NCI-H187 (cell line): ENCODE results near the gene NEK5.
"Not testable (repeated sequence)": the region's sequence is repeated elsewhere in the genome, so short reads cannot be mapped to it uniquely, and the experiment has no call there.

ENCODE experiments used
- DNase-seq, 2 experiments: peaks; one replicate each; lab custom pipeline; 2025; lab: John Stamatoyannopoulos, UW

NEK5 gene

GRCh38 chr13:52128714-52129700 is at the start of gene NEK5:
Gene NEK5 (minus strand): TSS chr13:52129073. CDS start chr13:52127482, 1,591 bp downstream.
- DNase-seq, result peak; percentile 13 to 46

DNA sequence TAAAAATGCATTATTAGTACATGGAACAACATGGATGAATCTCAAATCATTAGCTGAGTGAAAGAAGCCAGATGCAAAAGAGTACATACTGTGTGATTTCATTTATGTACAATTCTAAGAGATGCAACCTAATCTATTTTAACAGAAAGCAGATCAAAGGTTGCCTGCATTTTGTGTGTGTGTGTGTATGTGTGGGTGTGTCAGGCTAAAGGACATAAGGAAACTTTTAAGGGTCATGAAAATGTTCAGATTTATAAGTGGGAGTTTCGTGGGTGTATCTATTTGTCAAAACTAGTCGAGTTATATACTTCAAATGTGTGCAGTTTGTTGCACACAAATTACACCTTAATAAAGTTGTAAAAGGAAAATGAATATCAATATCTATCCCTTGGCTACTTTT is 48.4 kb upstream of the NEK5 start:
- DNase-seq, result no peak

DNA sequence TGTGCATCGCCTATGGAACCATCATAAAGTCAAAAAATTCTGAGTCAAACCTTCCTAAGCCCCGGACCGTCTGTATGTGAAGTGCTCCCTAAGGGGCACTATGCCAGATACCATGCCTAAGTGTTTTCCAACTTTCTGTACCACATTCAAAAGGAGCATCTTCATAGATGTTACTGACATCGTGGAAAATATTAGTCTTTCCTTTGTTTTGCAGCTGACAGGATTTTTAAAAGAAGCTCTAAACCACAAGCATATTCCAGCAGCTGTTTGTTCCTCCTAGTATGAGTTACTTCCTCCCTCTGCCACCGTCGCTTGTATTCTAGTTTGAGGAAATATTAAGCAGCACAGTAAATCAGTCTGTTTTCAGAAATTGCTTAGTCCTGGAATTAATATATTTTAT is 45.1 kb upstream of the NEK5 start:
- not testable (repeated sequence) for DNase-seq

GRCh38 chr13:52173373-52173772 is 44.5 kb upstream of the NEK5 start:
- no peak for DNase-seq

- DNase-seq, result not testable (repeated sequence)
Measured at GRCh38 chr13:52171686-52172085, 42.8 kb upstream of the NEK5 start.

DNA sequence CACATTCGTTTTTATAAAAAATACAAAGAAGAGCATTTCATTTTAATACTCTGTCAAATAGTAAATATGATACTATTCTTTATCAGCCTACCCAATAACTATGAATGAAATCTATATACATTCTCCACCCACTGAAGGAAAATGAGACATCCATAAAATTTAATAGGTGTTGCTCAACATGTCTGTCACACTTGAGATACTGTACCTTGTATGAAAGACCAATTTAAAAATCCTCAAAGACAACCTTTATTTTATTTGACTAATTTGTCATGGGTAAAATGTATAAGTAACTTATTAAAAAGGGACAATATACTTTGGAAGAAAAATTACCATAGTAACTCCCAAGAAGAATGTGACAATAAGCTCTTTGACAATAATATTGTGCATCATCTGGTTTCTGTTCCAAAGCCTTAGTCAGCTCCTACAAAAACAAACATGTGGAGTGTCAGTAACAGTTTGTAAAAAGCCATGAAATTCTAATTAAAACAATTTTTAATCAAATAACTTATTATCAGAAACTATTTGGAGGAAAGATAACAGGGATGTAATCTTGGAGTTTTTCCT is 42.0 kb upstream of the NEK5 start:
- DNase-seq, result not testable (repeated sequence)

DNA sequence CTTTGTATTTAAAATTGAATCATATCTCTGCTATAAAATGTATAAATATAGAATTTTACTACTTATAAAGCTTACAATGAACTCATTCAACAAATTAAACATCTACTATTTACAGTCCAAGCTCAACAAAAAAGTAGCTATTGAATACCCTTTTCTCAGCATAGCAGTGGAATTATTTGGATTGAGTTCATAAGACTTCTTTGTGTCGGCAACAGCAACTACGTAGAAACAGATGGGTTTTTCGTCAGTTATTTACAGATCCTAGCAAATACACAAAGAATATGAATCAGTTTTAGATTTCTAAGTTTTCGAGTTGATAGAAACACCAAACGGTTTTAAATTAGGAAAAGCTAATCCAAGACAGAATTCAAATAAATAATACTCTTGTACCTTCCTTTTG is 41.0 kb upstream of the NEK5 start:
- DNase-seq, result no peak

DNA sequence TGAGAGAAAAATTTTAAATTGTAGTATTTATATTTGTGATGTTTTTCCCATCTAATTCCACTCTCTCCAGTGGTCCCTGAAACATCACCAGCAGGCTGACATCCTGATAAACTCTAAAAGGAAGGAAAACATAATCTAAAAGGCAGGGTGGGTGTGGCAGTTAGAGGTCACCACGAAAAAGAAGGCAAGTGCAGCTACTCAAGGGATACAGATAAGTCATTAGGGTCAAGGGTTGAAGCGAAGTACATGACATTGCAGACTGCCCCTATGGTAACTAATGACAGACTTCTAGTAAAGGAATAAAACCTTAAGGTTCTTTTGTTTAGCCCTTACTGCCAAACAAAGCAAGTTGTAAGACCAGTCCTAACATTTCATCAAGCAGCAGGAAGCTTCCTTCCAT is 36.5 kb upstream of the NEK5 start:
- DNase-seq, result no peak

GRCh38 chr13:52164989-52165388 is 36.1 kb upstream of the NEK5 start:
- no peak for DNase-seq

DNA sequence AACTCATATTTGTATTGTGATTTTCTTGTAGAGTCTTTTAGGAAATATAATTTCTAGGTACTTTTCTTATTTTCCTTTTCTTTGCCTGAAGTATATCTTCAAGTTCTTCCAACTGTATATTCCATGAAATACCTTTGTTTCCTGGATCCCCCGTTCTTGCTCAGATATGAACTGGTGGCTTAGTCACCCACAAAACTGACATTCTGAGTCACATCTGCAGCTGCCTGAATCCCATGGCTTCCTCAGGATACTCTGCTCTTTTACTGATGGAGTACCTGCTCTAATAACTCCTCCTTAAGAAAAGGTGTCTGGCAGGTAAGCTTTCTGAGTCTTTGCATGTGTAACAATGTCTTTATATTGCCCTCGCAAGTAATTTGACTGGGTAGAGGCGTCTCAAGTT is 35.0 kb upstream of the NEK5 start:
- DNase-seq, result not testable (repeated sequence)

DNA sequence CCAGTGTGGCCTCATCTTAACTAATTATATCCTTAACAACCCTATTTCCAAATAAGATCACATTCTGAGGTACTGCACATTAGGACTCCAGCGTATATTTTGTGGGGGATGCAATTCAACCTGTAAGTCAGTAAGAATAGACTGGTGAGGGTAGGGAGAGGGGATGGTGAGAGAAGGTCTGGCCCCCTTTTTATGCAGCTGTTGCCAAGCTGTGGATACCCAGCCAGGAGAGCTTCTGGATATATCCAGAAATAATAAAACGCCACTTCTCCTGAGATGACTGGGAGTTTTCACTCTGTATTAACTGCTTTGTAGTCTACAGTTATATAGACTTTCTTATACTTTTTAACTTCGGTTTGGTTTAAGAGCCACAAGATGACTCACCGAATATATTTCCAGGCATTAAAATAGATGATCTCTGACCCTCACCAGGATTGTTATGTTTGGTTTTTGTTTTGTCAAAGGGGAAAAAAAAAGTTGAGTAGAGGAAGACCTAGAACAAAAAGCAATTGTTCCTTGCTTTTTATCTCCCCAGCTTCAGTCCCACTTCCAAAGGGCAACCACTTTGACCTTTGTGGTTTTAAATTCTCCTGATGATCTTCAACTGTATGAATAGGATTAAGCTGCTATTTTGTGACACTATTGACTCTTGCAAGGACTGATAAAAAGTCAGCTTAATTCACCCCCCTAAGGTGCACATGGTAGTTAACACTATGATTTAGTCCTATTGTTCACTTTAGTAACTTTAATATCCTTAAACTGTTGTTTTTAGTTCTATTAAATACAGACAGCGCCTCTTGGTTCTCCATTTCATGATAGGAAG is 33.6 kb upstream of the NEK5 start:
- no peak for DNase-seq

DNA sequence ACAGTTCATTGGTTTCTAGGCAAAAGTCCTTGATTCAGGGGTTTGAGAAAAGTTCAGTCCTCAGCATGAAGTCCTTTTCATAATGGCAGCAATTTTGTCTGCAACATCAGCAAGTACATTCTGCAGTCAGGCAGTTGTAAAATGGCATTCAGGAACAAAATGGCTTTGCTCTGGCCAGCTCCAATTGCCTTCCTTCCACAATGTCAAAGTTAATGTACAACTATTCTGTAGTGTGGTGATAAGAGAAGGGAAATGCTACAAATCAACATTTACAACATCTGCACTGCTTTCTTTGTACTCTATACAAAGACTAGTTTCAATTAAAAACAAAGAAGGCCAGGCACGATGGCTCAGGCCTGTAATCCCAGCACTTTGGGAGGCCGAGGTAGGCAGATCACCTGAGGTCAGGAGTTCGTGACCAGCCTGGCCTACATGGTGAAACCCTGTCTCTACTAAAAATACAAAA is 32.3 kb upstream of the NEK5 start:
- no peak for DNase-seq

DNA sequence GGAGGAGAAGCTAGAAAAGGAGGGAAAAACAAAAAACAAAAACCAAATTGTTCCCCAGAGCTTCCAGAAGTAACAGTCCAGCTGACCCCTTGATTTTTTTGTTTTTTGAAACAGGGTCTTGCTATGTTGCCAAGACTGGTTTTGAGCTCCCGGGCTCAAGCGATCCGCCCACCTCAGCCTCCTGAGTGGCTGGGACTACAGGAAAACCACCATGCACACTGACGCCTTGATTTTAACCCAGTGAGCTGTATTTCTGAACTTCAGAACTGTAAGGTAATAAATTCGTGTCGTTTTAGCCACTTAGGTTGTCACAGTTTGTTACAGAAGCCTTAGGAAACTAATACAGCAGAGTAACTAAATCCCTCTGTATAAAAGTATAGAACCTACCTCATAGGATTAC is 31.6 kb upstream of the NEK5 start:
- no peak for DNase-seq

DNA sequence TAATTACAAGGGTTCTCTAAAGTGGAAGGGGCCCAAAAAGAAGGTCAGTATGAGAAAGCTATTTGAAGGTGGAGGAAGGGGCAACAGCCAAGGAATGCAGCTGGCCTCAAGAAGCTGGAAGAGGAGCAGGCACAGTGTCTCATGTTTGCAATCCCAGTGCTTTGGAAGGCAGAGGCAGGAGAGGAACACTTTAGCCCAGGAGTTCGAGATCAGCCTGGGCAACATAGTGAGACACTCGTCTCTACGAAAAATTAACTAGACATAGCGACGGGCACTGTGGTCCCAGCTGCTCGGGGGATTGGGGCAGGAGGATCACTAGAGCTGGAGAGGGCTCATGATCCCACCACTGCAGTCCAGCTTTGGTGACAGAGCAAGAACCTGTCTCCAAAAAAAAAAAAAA is 31.2 kb upstream of the NEK5 start:
- DNase-seq, result no peak

DNA sequence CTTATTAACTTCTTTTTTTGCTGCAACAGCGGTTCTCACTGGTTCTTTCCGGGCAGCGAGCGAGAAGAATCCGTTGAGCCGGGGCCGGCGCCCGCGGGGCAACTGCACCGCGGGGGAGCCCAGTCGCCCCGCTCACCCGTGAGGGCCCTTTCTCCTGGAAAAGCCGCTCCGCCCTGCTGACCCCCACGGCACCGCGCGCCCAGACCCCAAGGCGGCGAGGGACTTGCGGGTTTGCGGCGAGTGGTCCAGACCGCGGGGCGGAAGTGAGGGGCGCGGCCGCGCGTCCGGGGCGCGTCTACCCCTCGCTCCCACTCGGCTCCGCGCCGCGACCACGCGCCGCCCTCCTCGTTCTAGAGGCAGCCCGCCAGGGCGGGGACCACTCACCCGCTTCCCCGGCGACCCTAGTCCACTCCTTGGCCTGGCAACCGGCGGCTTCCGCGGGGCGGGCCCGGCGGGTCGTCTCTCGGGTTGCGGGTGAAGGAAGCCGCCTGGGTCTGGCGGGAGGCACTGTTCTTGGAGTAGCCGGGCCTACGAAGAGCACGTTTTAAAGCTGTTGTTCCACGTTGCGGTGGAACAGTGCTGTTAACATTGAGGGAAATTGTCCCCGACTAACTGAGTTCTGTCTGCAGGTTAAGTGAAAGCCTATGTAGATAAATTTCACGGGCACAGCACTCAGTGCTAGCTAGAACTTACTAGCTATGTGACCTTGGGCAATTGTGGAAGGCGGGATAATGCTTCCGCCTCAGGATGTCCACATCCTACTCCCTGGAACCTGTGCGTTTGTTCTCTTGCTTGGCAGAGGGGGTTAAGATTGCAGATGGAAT is 30.5 kb upstream of the NEK5 start, which contains the start of gene NEK3:
Gene NEK3 (minus strand): TSS at position 439 of the 824 bp plus-strand sequence. CDS start 3,406 bp downstream, outside the sequence.
- DNase-seq, result peak in 1 of 2 experiments; percentile 29

DNA sequence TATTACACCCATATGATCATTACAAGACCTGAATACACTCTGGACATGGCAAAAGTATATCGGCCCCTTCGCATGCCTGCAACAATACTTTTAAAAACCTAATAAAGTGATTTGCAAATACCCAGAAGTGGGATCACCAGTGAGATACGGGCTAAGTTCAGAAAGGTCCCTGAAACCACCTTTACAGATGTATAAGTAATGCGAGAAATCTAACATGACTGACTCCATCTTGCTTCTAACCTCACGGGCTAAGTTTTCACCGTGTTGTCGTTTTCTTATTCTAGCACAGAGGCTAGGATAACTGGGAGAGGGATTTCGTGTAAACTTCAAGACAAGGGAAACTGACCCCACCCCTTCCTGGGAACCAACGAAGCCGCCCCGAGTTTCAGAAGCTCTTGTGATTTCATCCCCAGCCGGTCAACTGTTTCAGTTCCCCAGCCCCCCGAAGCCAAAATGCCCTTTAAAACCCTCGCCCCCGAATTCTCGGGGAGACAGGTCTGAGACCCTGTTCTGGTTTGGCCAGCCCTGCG is 29.8 kb upstream of the NEK5 start:
- DNase-seq, result no peak

DNA sequence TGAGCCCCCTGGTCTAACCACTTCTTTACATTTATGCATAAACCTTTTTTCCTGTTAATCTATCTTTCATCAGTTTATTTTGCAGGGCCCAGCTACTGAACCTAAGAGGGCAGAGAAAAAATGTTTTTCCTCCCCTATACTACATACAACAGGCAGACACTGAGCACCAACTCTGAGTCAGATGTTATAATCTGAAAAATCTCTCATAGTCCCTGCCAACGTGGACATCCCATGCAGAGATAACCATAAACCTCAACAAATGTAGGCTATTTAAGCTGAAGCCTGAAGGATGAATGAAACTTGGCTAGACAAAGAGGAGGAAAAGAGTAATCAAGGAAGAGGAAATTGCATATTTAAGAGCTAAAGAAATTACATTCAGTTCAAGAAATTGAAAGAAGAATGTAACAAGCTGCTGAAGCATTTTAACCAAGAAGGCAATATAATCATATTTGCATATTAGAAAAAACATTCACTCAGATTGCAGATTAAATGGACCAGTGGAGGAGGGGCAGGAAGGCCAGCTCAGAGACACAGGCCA is 27.9 kb upstream of the NEK5 start:
- DNase-seq, result no peak

- no peak for DNase-seq
Measured at GRCh38 chr13:52155177-52155576, 26.3 kb upstream of the NEK5 start.

GRCh38 chr13:52147225-52147624 is 18.4 kb upstream of the NEK5 start:
- no peak for DNase-seq

GRCh38 chr13:52141299-52141698 is 12.4 kb upstream of the NEK5 start:
- no peak for DNase-seq

GRCh38 chr13:52137489-52137888 is 8.6 kb upstream of the NEK5 start:
- no peak for DNase-seq
